ENCODE results near the gene CDC45. TPM values are rescaled to one million over a fixed set of nuclear protein-coding genes. Genes with fewer than 3 reads are reported as not detected.

Gene CDC45
- total and polyA plus RNA-seq, 12 donors = 0.87 to 7.7 (median 1.4) TPM; not detected in 1

DNA sequence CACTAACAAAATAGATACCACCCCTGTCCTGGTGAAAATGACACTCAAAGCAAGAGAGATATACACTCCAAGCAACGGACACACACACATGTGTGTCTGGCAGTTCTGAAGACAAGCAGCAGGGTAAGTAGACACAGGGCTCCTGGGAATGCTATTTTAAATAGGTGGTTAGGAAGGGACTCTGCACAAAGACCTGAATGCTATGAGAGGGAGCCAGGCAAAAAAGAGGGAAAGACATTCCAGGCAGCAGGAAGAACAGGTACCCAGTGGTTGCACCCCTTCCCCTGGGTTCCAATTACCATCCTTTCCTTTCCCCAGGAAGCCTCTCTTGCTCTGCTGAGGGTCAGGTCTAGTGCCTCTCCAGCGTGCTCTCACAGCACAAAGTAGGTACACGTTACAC, 3.7 kb upstream of the CDC45 start:
- H3K27me3 ChIP-seq = no peaks in the 10 kb centered on the region
- peaks cover 15 to 21% of the 10 kb centered on the region in 2 donors for H3K4me1 ChIP-seq (replicated peaks in 1 of 2)
- H3K4me3 ChIP-seq = no peak overlapping the region
- DNase-seq = peak in 1 of 7 donors; percentile 6
- no peak for TF ChIP-seq POLR2A (IDR thresholded peaks at IDR 0.05)
- TF ChIP-seq, protein P1, sequence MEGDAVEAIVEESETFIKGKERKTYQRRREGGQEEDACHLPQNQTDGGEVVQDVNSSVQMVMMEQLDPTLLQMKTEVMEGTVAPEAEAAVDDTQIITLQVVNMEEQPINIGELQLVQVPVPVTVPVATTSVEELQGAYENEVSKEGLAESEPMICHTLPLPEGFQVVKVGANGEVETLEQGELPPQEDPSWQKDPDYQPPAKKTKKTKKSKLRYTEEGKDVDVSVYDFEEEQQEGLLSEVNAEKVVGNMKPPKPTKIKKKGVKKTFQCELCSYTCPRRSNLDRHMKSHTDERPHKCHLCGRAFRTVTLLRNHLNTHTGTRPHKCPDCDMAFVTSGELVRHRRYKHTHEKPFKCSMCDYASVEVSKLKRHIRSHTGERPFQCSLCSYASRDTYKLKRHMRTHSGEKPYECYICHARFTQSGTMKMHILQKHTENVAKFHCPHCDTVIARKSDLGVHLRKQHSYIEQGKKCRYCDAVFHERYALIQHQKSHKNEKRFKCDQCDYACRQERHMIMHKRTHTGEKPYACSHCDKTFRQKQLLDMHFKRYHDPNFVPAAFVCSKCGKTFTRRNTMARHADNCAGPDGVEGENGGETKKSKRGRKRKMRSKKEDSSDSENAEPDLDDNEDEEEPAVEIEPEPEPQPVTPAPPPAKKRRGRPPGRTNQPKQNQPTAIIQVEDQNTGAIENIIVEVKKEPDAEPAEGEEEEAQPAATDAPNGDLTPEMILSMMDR (IDR thresholded peaks at IDR 0.05) = no peak
- 74 to 82% (median 78%) methylated on average over 3 of the region's 3 CpGs for WGBS, 4 donors
- intact Hi-C loops (cut with DNase I) = loop anchor here in 1 of 2 donors (10.0 kb wide), 1 partner anchor 181 kb away; the partner anchor contains the start of gene CLTCL1
- no peak overlapping the region for H3K27ac ChIP-seq
- peaks cover 0 to 40% of the 10 kb centered on the region in 2 donors for H3K36me3 ChIP-seq (replicated peaks in 1 of 2)
- no peaks in the 10 kb centered on the region for H3K9me3 ChIP-seq (replicated peaks in 1 of 3)

GRCh38 chr22:19477321-19478044, 2.2 kb upstream of the CDC45 start:
- Histone ChIP-seq H3K9me3 (replicated peaks in 1 of 3) (no peaks in the 10 kb centered on the region), H3K27me3 (no peaks in the 10 kb centered on the region), H3K27ac (peak overlapping the region in 2 of 5 donors; percentile 94 to 99), H3K4me1 (replicated peaks in 1 of 2) (peaks cover 15 to 21% of the 10 kb centered on the region in 2 donors), H3K4me3 (peak overlapping the region in 2 of 4 donors; percentile 88 to 91), H3K36me3 (replicated peaks in 1 of 2) (peaks cover 0 to 26% of the 10 kb centered on the region in 2 donors)
- intact Hi-C loops (cut with DNase I) = loop anchor here in 1 of 2 donors (10.0 kb wide), 1 partner anchor 183 kb away; the partner anchor contains the start of gene CLTCL1
- WGBS, 4 donors = 19 to 21% (median 20%) methylated on average over 5 of the region's 5 CpGs
- peak in 1 of 7 donors; percentile 35 for DNase-seq
- TF ChIP-seq, protein P1 (IDR thresholded peaks at IDR 0.05) = peak in 1 of 6 experiments; percentile 21
- TF ChIP-seq POLR2A (IDR thresholded peaks at IDR 0.05) = no peak

- H3K27me3 ChIP-seq = no peaks in the 10 kb centered on the region
- H3K9me3 ChIP-seq (replicated peaks in 1 of 3) = no peaks in the 10 kb centered on the region
- TF ChIP-seq POLR2A (IDR thresholded peaks at IDR 0.05) = no peak
- TF ChIP-seq, protein P1 (IDR thresholded peaks at IDR 0.05) = no peak
- H3K36me3 ChIP-seq (replicated peaks in 1 of 2) = peaks cover 0 to 19% of the 10 kb centered on the region in 2 donors
- H3K27ac ChIP-seq = peak overlapping the region; percentile 94 to 100 (median 98)
- intact Hi-C loops (cut with DNase I) = loop anchor here in 1 of 2 donors (10.0 kb wide), 1 partner anchor 183 kb away; the partner anchor contains the start of gene CLTCL1
- peaks cover 15 to 21% of the 10 kb centered on the region in 2 donors for H3K4me1 ChIP-seq (replicated peaks in 1 of 2)
- peak in 1 of 7 donors; percentile 0 for DNase-seq
- peak overlapping the region; percentile 10 to 91 (median 75) for H3K4me3 ChIP-seq
- WGBS, 4 donors = 1 to 3% (median 1%) methylated on average over 17 to 31 of the region's 31 CpGs
Observed at GRCh38 chr22:19478045-19478900, 1.4 kb upstream of the CDC45 start.

All from adrenal gland (tissue), 12 donors.